HCT116 (cell line): ENCODE results near the gene ERGIC1. TPM values are rescaled to one million over a fixed set of nuclear protein-coding genes. Genes with fewer than 3 reads are reported as not detected.

Experiments used
- ATAC-seq: fragments of 200-7000 bp; cut with Tn5 transposase; 2 replicates; pipeline ENCODE4 v1.9.1; 2020; ENCODE audit warnings: mild to moderate bottlenecking, moderate library complexity
- BruUV-seq: library from RNA; stranded (reverse); fragments of 400-500 nt; replicated peaks from 2 replicates; lab custom pipeline; 2021; lab: Mats Ljungman, UMichigan
- CTCF ChIA-PET: fragments of 300-600 bp; sonication (Branson Sonifier 250); formaldehyde crosslinking; loops from one replicate; lab custom pipeline; 2021; ENCODE audit warnings: antibody characterized with exemption; lab: Charles Lee
- POLR2A ChIA-PET: fragments of 300-600, 350-600 bp; sonication (Branson Sonifier 250); formaldehyde crosslinking; loops from one replicate; lab custom pipeline; 2021; ENCODE audit warnings: antibody characterized with exemption; lab: Charles Lee
- RAD21 ChIA-PET, 2 experiments: fragments of 300-600 bp; sonication (Branson Sonifier 250); formaldehyde crosslinking; loops; one replicate each; lab custom pipeline; 2023; ENCODE audit warnings: low total read pairs in 2 of 2; ENCODE audit not compliant: uncharacterized antibody in 2 of 2, unreplicated experiment in 2 of 2, low non-redundant PET in 1 of 2; lab: Charles Lee
- DNase-seq: peaks from one replicate; pipeline ENCODE4 v3.0.0-alpha.2; 2010; ENCODE audit warnings: low read depth, low spot score
- H2AFZ ChIP-seq: fragments of 200-600 bp; shearing (Covaris generic), sonication (generic); 2 replicates; pipeline ENCODE4 v1.6.1; 2017; ENCODE audit warnings: low read depth, mixed run types, mixed read lengths, antibody characterized with exemption, low read length; ENCODE audit not compliant: poor library complexity, severe bottlenecking
- H3K27ac ChIP-seq: 2 replicates; pipeline ENCODE4 v1.5.1; 2012; ENCODE audit warnings: low read depth, low read length
- H3K27me3 ChIP-seq: fragments of 200-600 bp; sonication (generic); 2 replicates; pipeline ENCODE4 v1.6.1; 2016; ENCODE audit warnings: mixed run types, low read length, mixed read lengths; ENCODE audit not compliant: insufficient read depth
- H3K36me3 ChIP-seq, 2 experiments: fragments of 200-500 bp in 1 of 2; fragments of 200-600 bp in 1 of 2; sonication (Bioruptor generic) in 1 of 2; sonication (generic) in 1 of 2; 2 replicates each; pipeline versions ENCODE4 v1.5.1 to v1.6.1; 2014 to 2016; ENCODE audit warnings: low read length in 2 of 2, inconsistent platforms in 1 of 2, mixed read lengths in 1 of 2, mixed run types in 1 of 2; ENCODE audit not compliant: insufficient read depth in 2 of 2, control insufficient read depth in 1 of 2
- H3K4me1 ChIP-seq, 2 experiments: fragments of 200-600 bp in 1 of 2; sonication (generic) in 1 of 2; 2 replicates each; pipeline versions ENCODE4 v1.5.1 to v1.6.1; 2012 to 2017; ENCODE audit warnings: low read length in 2 of 2, inconsistent platforms in 1 of 2, mild to moderate bottlenecking in 1 of 2, mixed read lengths in 1 of 2, mixed run types in 1 of 2, moderate library complexity in 1 of 2; ENCODE audit not compliant: insufficient read depth in 2 of 2, control insufficient read depth in 1 of 2
- H3K4me2 ChIP-seq: fragments of 200-600 bp; sonication (generic); 2 replicates; pipeline ENCODE4 v1.6.1; 2017; ENCODE audit warnings: mixed run types, low read length, mixed read lengths
- H3K4me3 ChIP-seq, 2 experiments: fragments of 200-600 bp in 1 of 2; sonication (generic) in 1 of 2; replicated peaks in 1 of 2; 2 replicates each; pipeline ENCODE4 v1.5.1; 2011 to 2016; ENCODE audit warnings: low read length in 2 of 2, control low read depth in 1 of 2, low read depth in 1 of 2, mild to moderate bottlenecking in 1 of 2, mixed read lengths in 1 of 2, mixed run types in 1 of 2
- H3K79me2 ChIP-seq: fragments of 200-600 bp; sonication (generic); 2 replicates; pipeline ENCODE4 v1.6.1; 2017; ENCODE audit warnings: mild to moderate bottlenecking, mixed run types, low read length, moderate library complexity, mixed read lengths; ENCODE audit not compliant: insufficient read depth
- H3K9ac ChIP-seq: fragments of 200-600 bp; sonication (generic); 2 replicates; pipeline ENCODE4 v1.6.1; 2016; ENCODE audit warnings: low read length, mixed read lengths
- H3K9me2 ChIP-seq: fragments of 200-600 bp; sonication (generic), shearing (Covaris generic); 2 replicates; pipeline ENCODE4 v1.6.1; 2017; ENCODE audit warnings: mixed run types, mild to moderate bottlenecking, moderate library complexity; ENCODE audit not compliant: insufficient read depth
- H3K9me3 ChIP-seq, 2 experiments: fragments of 200-500 bp in 1 of 2; fragments of 200-600 bp in 1 of 2; sonication (Bioruptor generic) in 1 of 2; sonication (generic) in 1 of 2; 2 replicates each; pipeline ENCODE4 v1.6.1; 2014 to 2017; ENCODE audit warnings: low read length in 2 of 2, mixed read lengths in 2 of 2, inconsistent platforms in 1 of 2, low read depth in 1 of 2, mild to moderate bottlenecking in 1 of 2, mixed run types in 1 of 2, moderate library complexity in 1 of 2; ENCODE audit not compliant: control insufficient read depth in 1 of 2, insufficient read depth in 1 of 2
- H4K20me1 ChIP-seq: fragments of 200-600 bp; sonication (generic), shearing (Covaris generic); 2 replicates; pipeline ENCODE4 v1.6.1; 2017; ENCODE audit warnings: mixed run types, mild to moderate bottlenecking, moderate library complexity; ENCODE audit not compliant: insufficient read depth
- ATF3 ChIP-seq: IDR thresholded peaks from 2 replicates; pipeline ENCODE4 v1.6.1; 2012
- ELF1 ChIP-seq: IDR thresholded peaks from 2 replicates; pipeline ENCODE4 v1.6.1; 2012; ENCODE audit warnings: low read depth, borderline replicate concordance
- FOSL1 ChIP-seq: IDR thresholded peaks from 2 replicates; pipeline ENCODE4 v1.6.1; 2012; ENCODE audit warnings: low read depth
- JUND ChIP-seq: IDR thresholded peaks from 2 replicates; pipeline ENCODE4 v1.6.1; 2012
- REST ChIP-seq: IDR thresholded peaks from 2 replicates; pipeline ENCODE4 v1.6.1; 2012; ENCODE audit warnings: low read depth
- SIN3A ChIP-seq: IDR thresholded peaks from 2 replicates; pipeline ENCODE4 v1.6.1; 2012; ENCODE audit warnings: low read depth
- SP1 ChIP-seq: IDR thresholded peaks from 2 replicates; pipeline ENCODE4 v1.6.1; 2012; ENCODE audit warnings: low read depth
- TCF7L2 ChIP-seq: IDR thresholded peaks from 2 replicates; pipeline ENCODE4 v1.7.0; 2011; ENCODE audit warnings: borderline replicate concordance, inconsistent platforms; ENCODE audit not compliant: insufficient read depth, insufficient read length; ENCODE audit errors: extremely low read depth
- YY1 ChIP-seq: IDR thresholded peaks from 2 replicates; pipeline ENCODE4 v1.6.1; 2011; ENCODE audit warnings: low read length, low read depth, moderate library complexity, mild to moderate bottlenecking; ENCODE audit not compliant: insufficient replicate concordance; ENCODE audit errors: extremely low read depth
- ZFX ChIP-seq: fragments of 450-650 bp; IDR thresholded peaks from 2 replicates; pipeline ENCODE4 v1.6.1; 2017
- ZNF274 ChIP-seq: fragments of 200-500 bp; sonication (Bioruptor generic); IDR thresholded peaks from 2 replicates; pipeline ENCODE4 v1.6.1; 2014; ENCODE audit warnings: mild to moderate bottlenecking, low read depth, low read length, inconsistent platforms
- intact Hi-C: fragments of 100-400 bp; cut with micrococcal nuclease; formaldehyde crosslinking; loops from 2 replicates; pipeline ENCODE4 v1.10.0; 2022
- total RNA-seq: library from RNA; stranded (reverse); gene quantifications from one replicate; pipeline ENCODE4 v1.2.1, GENCODE V29; 2021; ENCODE audit not compliant: unreplicated experiment

Gene ERGIC1
- total RNA-seq, 1 experiment from 2014 or later: 73.3 TPM

GRCh38 chr5:172881691-172882370 lies 47.8 kb downstream of the ERGIC1 start:
- RAD21 ChIA-PET: no interaction called here
- Histone ChIP-seq H3K9ac (no peak overlapping the region), H2AFZ (no peak overlapping the region), H3K36me3 (no peaks in the 10 kb centered on the region), H3K9me2 (no peaks in the 10 kb centered on the region), H3K4me1 (peaks cover 0 to 10% of the 10 kb centered on the region in 2 experiments; a peak in 2 of 4 replicates), H3K27me3 (no peaks in the 10 kb centered on the region), H3K9me3 (no peaks in the 10 kb centered on the region), H4K20me1 (no peaks in the 10 kb centered on the region), H3K79me2 (no peaks in the 10 kb centered on the region; the same call in 1 of the 2 replicates), H3K4me2 (peak overlapping the region; percentile 47), H3K27ac (no peak overlapping the region), H3K4me3 (no peak overlapping the region)
- intact Hi-C loops: no loop called here
- BruUV-seq: no TSS peak
- TF ChIP-seq FOSL1 (no peak), ZNF274 (no peak), SIN3A (no peak), SP1 (no peak), ZFX (no peak), TCF7L2 (no peak), ELF1 (no peak), JUND (no peak), REST (no peak), ATF3 (no peak), YY1 (no peak)
- no peak; the same call in 1 of the 2 replicates for ATAC-seq
- DNase-seq: peak; percentile 10
- POLR2A ChIA-PET: no interaction called here
- CTCF ChIA-PET: interaction anchor here (1.5 kb wide), 1 partner anchor 167 kb away, joined by 4 read pairs; no protein-coding TSS in a partner anchor
